SK-N-SH (cell line): Measurements from ENCODE around the gene TMEM132D.

ENCODE experiments used
- CTCF ChIP-seq: fragments of 200-600 bp; sonication (generic); IDR thresholded peaks from 2 replicates; pipeline ENCODE4 v1.6.1; 2017; ENCODE audit warnings: antibody characterized with exemption, mild to moderate bottlenecking, moderate library complexity
- FOXM1 ChIP-seq: IDR thresholded peaks from 2 replicates; pipeline ENCODE4 v1.4.0; 2012; ENCODE audit warnings: low read depth, mild to moderate bottlenecking
- MAX ChIP-seq: IDR thresholded peaks from 2 replicates; pipeline ENCODE4 v1.4.0; 2012; ENCODE audit warnings: low read depth
- POLR2AphosphoS5 ChIP-seq: IDR thresholded peaks from 2 replicates; pipeline ENCODE4 v1.6.1; 2012; ENCODE audit warnings: low read depth, low read length
- REST ChIP-seq: IDR thresholded peaks from 2 replicates; pipeline ENCODE4 v1.6.1; 2012; ENCODE audit warnings: mild to moderate bottlenecking, low read depth, low read length, moderate library complexity
- SIN3A ChIP-seq: IDR thresholded peaks from 2 replicates; pipeline ENCODE4 v1.6.1; 2012; ENCODE audit warnings: low read depth, mild to moderate bottlenecking, low read length, moderate library complexity, borderline replicate concordance
- TCF12 ChIP-seq: IDR thresholded peaks from 2 replicates; pipeline ENCODE4 v1.4.0; 2012

- TF ChIP-seq CTCF (no peak), TCF12 (no peak), FOXM1 (no peak), SIN3A (no peak), POLR2AphosphoS5 (no peak), REST (no peak), MAX (no peak)
Observed at GRCh38 chr12:129902371-129903091, 1.3 kb downstream of the TMEM132D start.
